GM10266 (cell line): ENCODE measurements around the gene SNRPD1.
A peak's percentile ranks its signal among the peaks of the same experiment; 100 is the strongest.
"Not testable (repeated sequence)": the region's sequence is repeated elsewhere in the genome, so short reads cannot be mapped to it uniquely, and the experiment has no call there.

ENCODE experiments used
- DNase-seq: peaks from one replicate; pipeline ENCODE4 v3.0.0; 2012; ENCODE audit errors: extremely low spot score
- CTCF ChIP-seq: IDR thresholded peaks from 2 replicates; pipeline ENCODE4 v1.5.1; 2012; ENCODE audit warnings: mild to moderate bottlenecking, low read depth; ENCODE audit not compliant: control insufficient read depth, insufficient read depth; ENCODE audit errors: missing control alignments

The SNRPD1 gene

DNA sequence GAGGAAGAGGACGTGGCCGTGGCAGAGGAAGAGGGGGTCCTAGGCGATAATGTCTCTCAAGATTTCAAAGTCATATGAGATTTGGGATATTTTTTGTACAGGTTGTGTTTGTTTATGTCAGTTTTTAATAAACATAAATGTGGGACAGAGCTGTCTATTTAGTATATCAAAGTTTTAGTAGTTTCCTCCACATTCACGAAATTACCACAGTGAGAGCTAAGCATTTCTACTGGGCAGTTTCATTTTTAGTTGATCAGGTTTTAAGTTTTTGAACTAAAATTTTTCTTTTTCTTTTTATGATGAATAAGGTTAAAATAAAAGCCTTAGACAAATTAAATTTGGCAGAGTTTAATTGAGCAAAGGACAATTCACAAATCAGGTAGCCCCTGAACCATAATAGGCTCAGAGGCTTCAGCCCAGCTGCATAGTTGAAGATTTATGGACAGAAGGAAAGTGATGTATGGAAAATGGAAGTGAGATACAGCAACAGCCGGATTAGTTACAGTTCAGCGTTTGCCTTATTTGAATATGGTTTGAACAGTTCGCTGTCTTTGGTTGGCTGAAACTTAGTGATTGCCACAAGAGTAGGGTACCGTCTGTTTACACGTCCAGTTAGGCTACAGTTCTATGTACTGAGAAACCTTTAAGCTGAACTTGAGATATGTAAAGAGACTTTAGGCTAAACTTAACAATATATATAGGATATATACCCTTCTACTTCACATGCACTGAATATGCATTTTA, 17.1 kb downstream of the SNRPD1 start:
- DNase-seq = peak; percentile 20
- TF ChIP-seq CTCF = no peak

- no peak for TF ChIP-seq CTCF
- DNase-seq = no peak
Observed at GRCh38 chr18:21632393-21632792, 20.3 kb downstream of the SNRPD1 start.

DNA sequence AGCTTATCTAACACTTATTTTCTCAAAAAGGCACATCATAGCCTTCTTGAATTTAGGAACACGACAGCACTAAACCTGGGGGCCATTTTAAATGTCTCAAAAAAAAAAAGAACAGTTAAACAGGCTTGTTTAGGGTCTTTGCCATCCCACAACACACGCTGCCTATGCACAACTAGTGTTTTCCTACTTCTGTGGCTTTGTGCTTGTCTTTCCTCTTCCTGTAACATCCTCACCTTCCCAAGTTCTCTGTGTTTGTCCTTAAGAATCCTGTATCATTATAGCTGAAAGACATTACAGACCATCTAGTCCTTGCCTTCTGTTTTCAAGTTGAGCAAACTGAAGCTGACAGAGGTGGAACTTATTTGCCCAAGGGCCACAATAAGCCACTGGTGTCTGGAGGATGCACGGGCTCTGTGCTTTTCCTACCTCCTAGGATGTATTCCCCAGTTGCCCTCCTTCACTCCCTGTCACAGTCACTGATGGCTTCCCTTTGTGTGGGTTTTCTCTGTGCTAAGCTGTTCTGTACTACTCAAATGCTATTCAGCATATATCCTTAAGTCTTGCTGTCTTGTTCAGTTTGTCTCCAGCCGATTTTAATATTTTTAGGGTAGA, 22.6 kb downstream of the SNRPD1 start:
- no peak for TF ChIP-seq CTCF
- no peak for DNase-seq

DNA sequence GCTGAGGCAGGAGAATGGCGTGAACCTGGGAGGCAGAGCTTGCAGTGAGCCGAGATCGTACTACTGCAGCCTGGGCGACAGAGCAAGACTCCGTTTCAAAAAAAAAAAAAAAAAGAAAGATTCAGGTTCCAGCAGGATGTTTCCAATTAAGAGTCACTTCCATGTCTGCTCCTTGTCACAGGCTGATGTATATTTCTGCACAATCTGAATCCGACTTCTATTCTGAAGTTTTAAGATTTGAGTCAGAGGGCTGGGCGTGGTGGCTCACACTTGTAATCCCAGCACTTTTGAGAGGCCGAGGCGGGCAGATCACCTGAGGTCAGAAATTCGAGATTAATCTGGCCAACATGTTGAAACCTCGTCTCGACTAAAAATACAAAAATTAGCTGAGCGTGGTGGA, 24.7 kb downstream of the SNRPD1 start:
- DNase-seq = no peak

GRCh38 chr18:21638822-21639221, 26.7 kb downstream of the SNRPD1 start:
- no peak for DNase-seq
- TF ChIP-seq CTCF = no peak

More for the DNA sequence above, 24.7 kb downstream of the SNRPD1 start:
- TF ChIP-seq CTCF = no peak

- DNase-seq = not testable (repeated sequence)
Observed at GRCh38 chr18:21640375-21640774, 28.3 kb downstream of the SNRPD1 start.

GRCh38 chr18:21650311-21650710, 38.2 kb downstream of the SNRPD1 start:
- TF ChIP-seq CTCF = no peak
- DNase-seq = no peak

GRCh38 chr18:21652073-21652472, 40.0 kb downstream of the SNRPD1 start:
- TF ChIP-seq CTCF = no peak
- DNase-seq = no peak
